Urinary bladder (tissue), 4 donors: ENCODE results near the gene SLC35D2. TPM values are rescaled to one million over a fixed set of nuclear protein-coding genes. Genes with fewer than 3 reads are reported as not detected.

Experiments used
- DNase-seq: peaks from one replicate; pipeline ENCODE4 v3.0.0-alpha.2; 2015; ENCODE audit errors: extremely low spot score
- H3K27ac ChIP-seq: one replicate; pipeline ENCODE4 v1.5.1; 2013; ENCODE audit warnings: low read depth, mild to moderate bottlenecking, moderate library complexity
- H3K36me3 ChIP-seq: one replicate; pipeline ENCODE4 v1.6.1; 2013; ENCODE audit warnings: mild to moderate bottlenecking, moderate library complexity; ENCODE audit not compliant: insufficient read depth
- H3K4me1 ChIP-seq: one replicate; pipeline ENCODE4 v1.6.1; 2013; ENCODE audit warnings: mild to moderate bottlenecking, moderate library complexity; ENCODE audit not compliant: insufficient read depth
- H3K4me3 ChIP-seq: one replicate; pipeline ENCODE4 v1.5.1; 2013; ENCODE audit warnings: low read depth, low read length
- WGBS: extraction: QIAGEN DNeasy Blood & Tissue Kit; methylation state at CpG from one replicate; pipeline ENCODE4 v1.1.7; 2013; 5-methylcytosine and 5-hydroxymethylcytosine counted together
- polyA plus RNA-seq: library from polyadenylated mRNA; stranded (reverse); fragments of 200-250 nt; gene quantifications from one replicate; pipeline ENCODE4 v1.2.3, GENCODE V29; 2013
- total RNA-seq: library from RNA; depleted of rRNA; stranded (reverse); fragments of >200 nt; gene quantifications from one replicate; pipeline ENCODE4 v1.2.3, GENCODE V29; 2014
- donor health status: healthy with polysubstance abuse.
- donor health status: healthy.

The SLC35D2 gene
- total and polyA plus RNA-seq, 2 donors = 19.8 to 22.6 TPM

- WGBS = 65% methylated on average over 7 of the region's 7 CpGs
- no peak for DNase-seq
- no peaks in the 10 kb centered on the region for H3K4me1 ChIP-seq
- H3K4me3 ChIP-seq = no peak overlapping the region
- H3K36me3 ChIP-seq = no peaks in the 10 kb centered on the region
- no peak overlapping the region for H3K27ac ChIP-seq
These were observed 30.1 kb upstream of the SLC35D2 start for GRCh38 chr9:96413302-96414221.

DNA sequence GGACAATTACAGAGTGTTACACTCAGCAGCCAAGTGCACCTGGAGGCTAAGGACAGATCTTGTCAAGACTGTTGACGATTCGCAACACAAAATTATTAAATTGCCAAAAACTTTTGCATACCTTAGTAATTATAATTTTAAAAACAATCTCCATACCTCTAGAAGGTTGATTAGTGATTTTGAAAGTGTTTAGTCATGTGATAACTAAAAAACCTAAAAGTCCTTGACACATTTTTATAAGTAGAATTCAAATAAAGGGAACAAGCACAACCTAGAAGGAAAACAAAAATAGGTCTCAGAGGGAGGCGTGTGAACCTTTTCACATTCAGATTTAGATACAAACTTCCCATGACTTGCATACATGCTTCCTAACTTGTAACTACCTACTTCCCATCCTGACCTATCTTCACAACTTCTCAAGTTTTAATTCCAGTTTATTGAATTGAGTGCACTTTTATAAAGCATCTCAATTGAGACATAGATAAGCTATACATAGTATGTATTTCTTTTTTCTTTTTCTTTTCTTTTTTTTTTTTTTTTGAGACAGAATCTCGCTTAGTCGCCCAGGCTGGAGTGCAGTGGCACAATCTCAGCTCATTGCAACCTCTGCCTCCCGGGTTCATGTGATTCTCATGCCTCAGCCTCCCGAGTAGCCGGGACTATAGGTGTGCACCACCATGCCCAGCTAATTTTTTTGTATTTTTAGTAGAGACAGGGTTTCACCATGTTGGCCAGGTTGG is 28.8 kb upstream of the SLC35D2 start:
- H3K27ac ChIP-seq = no peak overlapping the region
- H3K36me3 ChIP-seq = no peaks in the 10 kb centered on the region
- H3K4me3 ChIP-seq = no peak overlapping the region
- no peak for DNase-seq
- no peaks in the 10 kb centered on the region for H3K4me1 ChIP-seq
- WGBS = 92% methylated on average over 8 of the region's 8 CpGs

DNA sequence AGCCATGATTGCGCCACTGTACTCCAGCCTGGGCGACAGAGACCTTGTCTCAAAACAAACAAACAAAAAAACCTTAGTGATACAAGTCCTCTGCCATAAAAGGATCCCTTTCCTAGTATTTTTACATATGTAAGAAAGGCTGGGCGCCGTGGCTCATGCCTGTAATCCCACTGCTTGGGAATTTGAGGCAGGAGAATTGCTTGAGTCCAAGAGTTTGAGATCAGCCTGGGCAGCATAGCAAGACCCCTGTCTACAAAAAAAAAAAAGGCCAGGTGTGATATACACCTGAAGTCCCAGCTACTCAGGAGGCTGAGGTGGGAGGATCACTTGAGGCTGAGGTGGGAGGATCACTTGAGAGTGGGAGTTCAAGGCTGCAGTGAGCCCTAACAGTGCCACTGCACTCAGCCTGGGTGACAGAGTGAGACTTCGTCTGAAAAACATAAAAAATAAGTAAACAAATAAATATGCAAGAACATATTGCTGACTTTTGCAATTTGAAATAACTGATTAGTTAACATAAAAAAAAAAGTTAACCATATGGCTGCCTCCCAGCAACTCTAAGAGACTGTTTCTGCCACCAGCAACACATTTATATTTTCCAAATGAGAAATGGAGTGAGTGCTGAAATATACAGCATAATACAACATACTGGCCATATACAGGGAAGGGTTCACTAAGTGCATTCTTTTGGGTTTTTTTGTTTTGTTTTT is 27.8 kb upstream of the SLC35D2 start:
- H3K36me3 ChIP-seq = no peaks in the 10 kb centered on the region
- no peak overlapping the region for H3K27ac ChIP-seq
- WGBS = 94% methylated on average over 5 of the region's 5 CpGs
- H3K4me3 ChIP-seq = no peak overlapping the region
- no peak for DNase-seq
- H3K4me1 ChIP-seq = no peaks in the 10 kb centered on the region

DNA sequence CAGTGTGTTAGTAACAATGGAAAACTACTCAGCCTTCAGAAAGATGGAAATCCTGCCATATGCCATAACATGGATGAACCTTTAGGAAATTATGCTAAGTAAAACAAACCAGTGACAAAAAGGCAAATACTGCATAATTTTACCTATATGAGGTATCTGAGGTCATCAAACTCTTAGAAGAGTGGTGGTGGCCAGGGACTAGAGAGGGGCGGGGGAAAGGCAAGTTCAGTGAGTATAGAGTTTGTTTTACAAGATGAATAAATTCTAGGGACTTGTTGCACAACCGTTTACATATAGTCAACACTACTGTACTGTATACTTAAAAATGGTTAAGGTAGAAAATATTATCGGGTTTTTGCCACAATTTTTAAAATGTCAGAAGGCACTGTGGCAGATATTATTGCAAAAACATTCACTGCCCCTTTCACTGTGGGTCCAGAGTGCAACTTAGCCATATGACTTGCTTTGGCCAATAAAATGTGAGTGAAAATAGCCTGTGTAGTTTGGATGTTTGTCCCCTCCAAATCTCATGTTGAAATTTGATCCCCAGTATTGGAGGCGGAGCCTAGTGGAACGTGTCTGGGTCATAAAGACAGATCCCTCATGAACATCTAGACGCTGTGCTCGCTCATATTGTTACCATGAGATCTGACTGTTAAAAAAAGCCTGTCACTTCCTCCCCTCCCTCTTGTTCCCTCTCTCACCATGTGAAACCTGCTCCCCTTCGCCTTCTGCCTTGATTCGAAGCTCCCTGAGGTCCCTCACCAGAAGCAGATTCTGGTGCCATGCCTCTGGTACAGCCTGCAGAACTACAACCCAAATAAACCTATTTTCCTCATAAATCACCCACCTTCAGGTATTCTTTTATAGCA is 25.1 kb upstream of the SLC35D2 start:
- Histone ChIP-seq H3K4me1 (no peaks in the 10 kb centered on the region), H3K36me3 (no peaks in the 10 kb centered on the region), H3K4me3 (no peak overlapping the region), H3K27ac (no peak overlapping the region)
- WGBS = 76% methylated on average over 9 of the region's 9 CpGs
- no peak for DNase-seq

GRCh38 chr9:96400132-96400910 is 16.8 kb upstream of the SLC35D2 start:
- Histone ChIP-seq H3K4me3 (no peak overlapping the region), H3K36me3 (no peaks in the 10 kb centered on the region), H3K27ac (no peak overlapping the region), H3K4me1 (no peaks in the 10 kb centered on the region)
- no peak for DNase-seq

DNA sequence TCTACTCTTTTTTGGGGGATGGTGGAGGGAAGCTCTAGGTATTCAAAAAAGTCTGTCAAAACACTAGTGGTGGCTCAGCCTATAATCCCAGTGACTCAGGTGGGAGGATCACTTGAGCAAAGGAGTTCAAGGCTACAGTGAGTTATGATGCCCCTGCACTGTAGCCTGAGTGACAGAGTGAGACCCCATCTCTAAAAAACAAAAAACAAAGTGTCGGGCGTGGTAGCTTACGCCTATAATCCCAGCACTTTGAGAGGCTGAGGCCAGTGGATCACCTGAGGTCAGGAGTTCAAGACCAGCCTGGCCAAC is 15.8 kb upstream of the SLC35D2 start:
- whole genome bisulfite sequencing = 88% methylated on average over 3 of the region's 3 CpGs
- no peak for DNase-seq
- Histone ChIP-seq H3K4me3 (no peak overlapping the region), H3K36me3 (no peaks in the 10 kb centered on the region), H3K4me1 (no peaks in the 10 kb centered on the region), H3K27ac (no peak overlapping the region)

GRCh38 chr9:96398582-96399324 is 15.2 kb upstream of the SLC35D2 start:
- Histone ChIP-seq H3K27ac (no peak overlapping the region), H3K4me1 (no peaks in the 10 kb centered on the region), H3K4me3 (no peak overlapping the region), H3K36me3 (no peaks in the 10 kb centered on the region)
- 60% methylated on average over 3 of the region's 3 CpGs for WGBS
- DNase-seq = no peak

DNA sequence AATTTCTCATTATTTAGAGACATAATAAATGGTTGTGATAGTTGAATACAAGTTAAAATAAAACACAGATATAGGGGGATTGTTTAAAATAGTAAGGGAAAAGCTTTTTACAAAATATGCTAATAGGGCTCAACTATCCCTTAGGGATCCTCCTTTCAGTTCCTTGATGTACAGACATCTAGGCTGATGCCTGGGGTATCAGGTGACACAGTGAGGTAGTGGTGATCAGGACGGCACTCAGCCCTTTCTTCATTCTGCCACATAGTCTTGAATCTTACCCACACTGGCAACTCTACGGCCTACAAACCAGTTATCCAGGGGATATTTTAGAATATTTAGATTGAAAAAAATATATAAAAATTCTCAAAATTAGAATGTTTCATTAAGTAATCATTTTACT is 12.5 kb upstream of the SLC35D2 start:
- no peaks in the 10 kb centered on the region for H3K4me1 ChIP-seq

GRCh38 chr9:96394832-96395496 is 11.5 kb upstream of the SLC35D2 start:
- Histone ChIP-seq H3K27ac (no peak overlapping the region), H3K4me3 (no peak overlapping the region), H3K36me3 (no peaks in the 10 kb centered on the region), H3K4me1 (no peaks in the 10 kb centered on the region)
- DNase-seq = no peak
- WGBS = 93% methylated on average over 6 of the region's 6 CpGs

More for the DNA sequence above, 12.5 kb upstream of the SLC35D2 start:
- no peak for DNase-seq
- Histone ChIP-seq H3K36me3 (no peaks in the 10 kb centered on the region), H3K4me3 (no peak overlapping the region), H3K27ac (no peak overlapping the region)
- WGBS = 96% methylated on average over 2 of the region's 2 CpGs

DNA sequence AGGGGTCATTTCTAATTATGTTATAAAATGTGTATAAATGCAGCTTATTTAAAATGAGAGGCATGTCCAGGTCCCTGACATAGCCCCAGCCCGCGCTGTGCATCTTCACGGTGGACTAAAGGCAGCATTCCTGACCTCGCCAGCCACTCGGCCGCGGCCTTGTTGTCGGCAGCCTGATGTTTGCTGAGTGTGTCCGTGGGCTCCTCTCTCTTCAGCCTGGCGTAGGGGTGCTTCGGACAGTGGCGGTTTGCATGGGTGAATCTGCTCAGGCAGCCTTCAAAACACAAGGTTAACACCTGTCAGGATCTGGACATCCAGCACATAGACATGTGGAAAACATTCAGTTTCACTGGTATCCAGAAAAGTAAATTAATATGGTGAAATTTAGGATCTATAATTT is 8.8 kb upstream of the SLC35D2 start:
- Histone ChIP-seq H3K36me3 (no peaks in the 10 kb centered on the region), H3K4me1 (no peaks in the 10 kb centered on the region), H3K4me3 (no peak overlapping the region), H3K27ac (no peak overlapping the region)
- DNase-seq = no peak
- 96% methylated on average over 12 of the region's 12 CpGs for WGBS

DNA sequence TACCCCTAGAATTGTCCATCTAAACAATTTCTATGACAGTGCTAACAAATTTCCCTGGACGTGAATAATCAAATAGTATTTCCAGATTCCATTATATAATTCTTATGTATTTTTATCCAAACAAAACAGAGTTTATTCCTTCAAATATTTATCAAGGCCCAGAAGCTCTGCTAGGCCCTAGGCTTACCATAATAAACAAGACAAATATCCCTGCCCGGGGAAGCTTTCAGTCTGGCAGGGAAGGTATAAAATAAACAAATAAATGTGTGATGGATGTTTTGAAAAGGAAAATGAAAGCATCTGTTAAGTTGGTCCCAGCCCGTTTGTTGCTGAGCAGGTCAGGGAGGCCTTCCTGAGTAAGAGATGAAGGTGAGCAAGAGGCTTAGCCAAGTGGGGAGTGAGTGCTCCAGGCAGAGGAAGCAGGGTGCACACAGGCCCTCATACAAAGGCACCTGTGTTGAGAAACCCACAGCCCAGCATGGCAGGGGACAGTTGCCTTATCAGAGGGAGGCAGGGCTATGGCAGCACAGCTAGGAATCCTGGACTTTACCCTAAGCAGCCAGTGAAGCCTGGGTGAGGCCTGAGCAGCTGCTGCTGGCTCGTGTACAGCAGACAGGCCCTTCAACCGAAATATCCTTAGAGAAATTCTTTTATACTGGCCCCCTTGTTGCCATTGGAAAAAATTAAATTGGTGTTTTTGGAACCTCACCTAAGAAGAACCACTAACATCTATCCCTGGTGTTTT is 7.7 kb upstream of the SLC35D2 start:
- WGBS = 65% methylated on average over 5 of the region's 5 CpGs
- no peak overlapping the region for H3K27ac ChIP-seq
- no peak overlapping the region for H3K4me3 ChIP-seq
- DNase-seq = no peak
- H3K36me3 ChIP-seq = no peaks in the 10 kb centered on the region
- no peaks in the 10 kb centered on the region for H3K4me1 ChIP-seq
